ENCODE measurements around the gene ARHGAP45.

ARHGAP45 gene

GRCh38 chr19:1116726-1117581 lies 50.0 kb downstream of the ARHGAP45 start:
- CTCF ChIA-PET: interaction anchor here (1.6 kb wide), 1 partner anchor 127 kb away, joined by 4 read pairs; no protein-coding TSS in a partner anchor
- Mint-ChIP-seq H3K9me3 (no peaks in the 10 kb centered on the region), H3K36me3 (peaks cover 17% of the 10 kb centered on the region)

DNA sequence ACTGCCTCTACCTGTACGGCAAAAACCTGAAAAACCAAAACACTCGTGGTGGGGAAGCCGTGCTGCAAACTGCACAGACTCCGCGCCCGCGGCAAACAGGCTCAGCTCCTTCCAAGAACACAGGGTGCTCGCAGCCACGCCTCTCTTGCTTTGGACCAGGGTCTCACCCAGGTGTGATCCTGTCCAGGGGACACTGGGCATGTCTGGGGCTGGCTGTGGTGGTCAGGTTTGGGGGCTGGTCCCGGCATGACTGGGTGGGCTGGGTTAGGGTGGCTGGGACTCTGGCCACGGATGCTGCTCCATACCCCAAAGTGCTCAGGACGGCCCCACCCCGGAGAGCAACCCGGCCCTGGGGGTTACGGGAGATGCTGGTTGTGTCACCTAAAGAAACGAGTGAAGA lies 50.7 kb downstream of the ARHGAP45 start:
- H3K27me3 Mint-ChIP-seq: no peaks in the 10 kb centered on the region
- CTCF ChIA-PET: no interaction called here

More at GRCh38 chr19:1116726-1117581, 50.0 kb downstream of the ARHGAP45 start:
- DNase-seq: no peak
- Mint-ChIP-seq H3K4me1 (peaks cover 3% of the 10 kb centered on the region), H3K27ac (no peak overlapping the region), H3K4me3 (no peak overlapping the region), H3K27me3 (no peaks in the 10 kb centered on the region)

DNA sequence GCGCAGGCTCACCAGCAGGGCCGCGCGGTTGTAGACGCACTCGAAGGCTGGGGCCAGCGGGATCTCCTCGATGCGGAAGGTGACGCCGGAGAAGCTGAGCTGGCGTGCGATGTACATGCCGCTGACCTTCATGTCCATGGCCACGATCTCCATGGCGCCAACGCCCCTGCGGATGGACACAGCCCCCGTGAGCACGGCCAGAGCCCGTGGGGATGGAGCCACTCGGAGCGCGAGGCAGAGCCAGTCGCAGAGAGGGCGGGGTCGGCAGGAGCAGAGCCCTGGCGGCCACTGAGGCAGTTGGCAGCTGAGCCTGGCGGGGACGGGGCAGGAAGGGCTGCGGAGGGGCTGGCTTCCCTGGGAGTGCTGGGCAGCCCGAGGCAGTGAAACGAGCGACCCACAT lies 52.0 kb downstream of the ARHGAP45 start:
- no peak for DNase-seq
- no peaks in the 10 kb centered on the region for H3K27me3 Mint-ChIP-seq
- no peaks in the 10 kb centered on the region for H3K4me1 Mint-ChIP-seq
- CTCF ChIA-PET: no interaction called here
- H3K4me3 Mint-ChIP-seq: no peak overlapping the region
- H3K36me3 Mint-ChIP-seq: peaks cover 25% of the 10 kb centered on the region
- no peaks in the 10 kb centered on the region for H3K9me3 Mint-ChIP-seq
- no peak overlapping the region for H3K27ac Mint-ChIP-seq

More for the DNA sequence above, 50.7 kb downstream of the ARHGAP45 start:
- H3K4me1 Mint-ChIP-seq: peaks cover 3% of the 10 kb centered on the region
- no peak for DNase-seq
- H3K4me3 Mint-ChIP-seq: no peak overlapping the region
- H3K27ac Mint-ChIP-seq: no peak overlapping the region
- H3K36me3 Mint-ChIP-seq: peaks cover 17% of the 10 kb centered on the region
- H3K9me3 Mint-ChIP-seq: no peaks in the 10 kb centered on the region

DNA sequence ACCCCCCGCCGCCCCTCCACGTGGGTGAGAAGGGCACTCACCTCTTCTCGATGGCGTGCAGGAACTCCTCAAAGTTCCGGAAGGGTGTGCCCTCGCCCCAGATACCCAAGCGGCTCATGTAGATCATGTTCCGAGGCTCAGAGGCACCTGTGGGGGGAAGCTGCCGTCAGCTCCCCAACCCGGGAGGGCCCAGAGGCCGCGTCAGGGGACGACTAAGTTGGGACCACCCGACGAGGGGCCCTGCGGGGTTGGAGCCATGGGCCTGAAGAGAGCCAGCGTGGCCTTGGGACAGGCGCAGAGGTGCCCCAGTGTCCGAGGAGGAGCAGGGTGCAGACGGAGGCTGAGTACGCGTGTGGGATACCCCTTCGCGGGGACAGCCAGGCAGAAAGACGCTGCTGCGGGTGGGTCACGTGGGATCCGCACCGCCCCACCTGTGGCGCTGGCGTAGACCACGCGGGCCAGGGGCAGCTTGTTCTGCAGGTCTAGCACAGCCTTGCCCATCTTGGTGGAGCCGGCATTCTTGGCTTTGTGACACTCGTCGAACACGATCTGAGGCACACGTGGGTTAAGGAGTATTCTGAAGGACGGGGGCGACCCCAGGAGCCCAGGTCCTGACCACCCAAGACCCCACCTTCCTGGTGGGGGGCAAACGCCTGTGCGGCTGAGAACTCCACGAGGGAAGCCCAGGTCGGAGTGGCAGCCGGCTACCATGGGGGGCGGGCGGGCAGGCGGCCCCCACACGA lies 52.7 kb downstream of the ARHGAP45 start:
- H3K4me1 Mint-ChIP-seq: no peaks in the 10 kb centered on the region
- no peaks in the 10 kb centered on the region for H3K27me3 Mint-ChIP-seq
- no peak for DNase-seq
- H3K4me3 Mint-ChIP-seq: no peak overlapping the region
- no peaks in the 10 kb centered on the region for H3K9me3 Mint-ChIP-seq
- peaks cover 25% of the 10 kb centered on the region for H3K36me3 Mint-ChIP-seq
- no peak overlapping the region for H3K27ac Mint-ChIP-seq
- CTCF ChIA-PET: no interaction called here

- H3K9me3 Mint-ChIP-seq: no peaks in the 10 kb centered on the region
- H3K27ac Mint-ChIP-seq: no peak overlapping the region
- H3K36me3 Mint-ChIP-seq: peaks cover 29% of the 10 kb centered on the region
- no peaks in the 10 kb centered on the region for H3K27me3 Mint-ChIP-seq
- CTCF ChIA-PET: no interaction called here
- DNase-seq: no peak
- no peak overlapping the region for H3K4me3 Mint-ChIP-seq
- H3K4me1 Mint-ChIP-seq: no peaks in the 10 kb centered on the region
Observed at GRCh38 chr19:1121395-1121794, 54.4 kb downstream of the ARHGAP45 start.

DNA sequence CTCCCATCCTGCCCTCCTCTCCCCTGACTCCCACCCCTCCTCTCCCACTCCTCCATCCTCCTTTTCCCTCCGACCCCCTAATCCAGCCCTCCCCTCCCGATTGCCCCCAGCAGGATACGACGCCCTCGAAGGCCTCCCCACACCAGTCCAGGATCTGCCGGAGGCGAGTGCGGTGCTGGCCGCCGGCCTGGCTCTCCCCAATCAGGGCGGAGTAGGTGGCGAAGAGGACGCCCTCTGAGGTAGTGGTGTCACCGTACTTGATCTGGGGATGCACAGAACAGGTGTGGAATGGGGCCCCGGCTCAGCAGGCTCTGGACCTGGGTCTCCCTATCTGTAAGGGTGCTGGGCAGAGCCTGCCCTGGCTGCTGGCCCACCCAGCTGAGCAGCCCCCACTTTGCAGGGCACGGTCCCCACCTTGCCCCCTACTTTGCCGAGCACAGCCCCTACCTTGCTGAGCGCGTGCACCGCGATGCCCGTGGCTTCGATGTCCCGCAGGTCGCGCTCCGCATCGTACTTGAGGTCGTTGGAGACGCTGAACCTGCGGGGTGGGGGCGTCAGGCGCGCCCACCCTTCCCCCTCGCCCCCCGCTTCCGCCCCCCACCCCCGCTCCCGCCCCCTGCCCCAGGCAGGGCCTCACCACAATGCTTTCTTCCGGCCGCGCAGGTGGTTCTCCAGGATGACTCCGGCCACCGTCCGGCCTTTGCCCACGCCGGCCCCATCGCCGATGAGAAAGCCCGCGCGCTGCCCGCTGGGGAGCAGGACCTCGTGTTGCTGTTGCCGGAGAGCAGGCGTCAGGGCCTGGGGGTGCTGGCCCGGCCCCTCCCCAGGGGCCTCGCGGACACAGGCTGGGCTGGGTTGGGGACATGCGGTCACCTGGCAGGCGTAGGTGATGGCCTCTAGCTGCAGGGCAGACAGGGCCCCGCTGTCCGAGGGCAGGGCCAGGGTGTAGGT lies 55.3 kb downstream of the ARHGAP45 start:
- Mint-ChIP-seq H3K27ac (no peak overlapping the region), H3K9me3 (no peaks in the 10 kb centered on the region), H3K27me3 (no peaks in the 10 kb centered on the region), H3K4me3 (no peak overlapping the region), H3K4me1 (no peaks in the 10 kb centered on the region), H3K36me3 (peaks cover 33% of the 10 kb centered on the region)
- CTCF ChIA-PET: no interaction called here
- no peak for DNase-seq

DNA sequence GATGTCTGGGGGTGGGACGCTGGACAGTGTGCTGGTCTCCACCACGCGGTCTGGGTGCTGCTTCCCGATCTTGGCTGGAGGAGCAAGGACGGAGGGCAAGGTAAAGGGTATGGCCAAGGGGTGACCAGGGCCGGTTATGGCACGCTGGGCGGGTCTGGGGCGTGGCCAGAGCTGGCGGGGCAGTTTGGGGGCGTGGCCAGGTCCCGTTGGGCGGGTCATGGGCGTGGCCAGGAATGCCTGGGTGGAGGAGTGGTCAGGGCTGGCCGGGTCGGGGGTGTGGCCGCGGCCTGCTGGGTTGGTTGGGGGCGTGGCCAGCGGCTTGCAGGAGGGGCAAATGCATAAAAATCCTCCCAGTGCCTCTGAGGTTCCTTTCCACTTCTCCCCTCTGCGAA lies 56.0 kb downstream of the ARHGAP45 start:
- H3K27me3 Mint-ChIP-seq: no peaks in the 10 kb centered on the region
- H3K4me1 Mint-ChIP-seq: peaks cover 2% of the 10 kb centered on the region
- no peaks in the 10 kb centered on the region for H3K9me3 Mint-ChIP-seq
- DNase-seq: peak; percentile 44
- H3K27ac Mint-ChIP-seq: no peak overlapping the region
- CTCF ChIA-PET: interaction anchor here (1.4 kb wide), 1 partner anchor 10 kb away, joined by 6 read pairs; no protein-coding TSS in a partner anchor
- no peak overlapping the region for H3K4me3 Mint-ChIP-seq
- H3K36me3 Mint-ChIP-seq: peaks cover 39% of the 10 kb centered on the region

- H3K36me3 Mint-ChIP-seq: peaks cover 36% of the 10 kb centered on the region
- peaks cover 2% of the 10 kb centered on the region for H3K4me1 Mint-ChIP-seq
- no peaks in the 10 kb centered on the region for H3K27me3 Mint-ChIP-seq
- no peaks in the 10 kb centered on the region for H3K9me3 Mint-ChIP-seq
- CTCF ChIA-PET: interaction anchor here (1.4 kb wide), 1 partner anchor 10 kb away, joined by 6 read pairs; no protein-coding TSS in a partner anchor
- no peak overlapping the region for H3K27ac Mint-ChIP-seq
- no peak for DNase-seq
- H3K4me3 Mint-ChIP-seq: no peak overlapping the region
Observed at GRCh38 chr19:1123381-1123780, 56.4 kb downstream of the ARHGAP45 start.

DNA sequence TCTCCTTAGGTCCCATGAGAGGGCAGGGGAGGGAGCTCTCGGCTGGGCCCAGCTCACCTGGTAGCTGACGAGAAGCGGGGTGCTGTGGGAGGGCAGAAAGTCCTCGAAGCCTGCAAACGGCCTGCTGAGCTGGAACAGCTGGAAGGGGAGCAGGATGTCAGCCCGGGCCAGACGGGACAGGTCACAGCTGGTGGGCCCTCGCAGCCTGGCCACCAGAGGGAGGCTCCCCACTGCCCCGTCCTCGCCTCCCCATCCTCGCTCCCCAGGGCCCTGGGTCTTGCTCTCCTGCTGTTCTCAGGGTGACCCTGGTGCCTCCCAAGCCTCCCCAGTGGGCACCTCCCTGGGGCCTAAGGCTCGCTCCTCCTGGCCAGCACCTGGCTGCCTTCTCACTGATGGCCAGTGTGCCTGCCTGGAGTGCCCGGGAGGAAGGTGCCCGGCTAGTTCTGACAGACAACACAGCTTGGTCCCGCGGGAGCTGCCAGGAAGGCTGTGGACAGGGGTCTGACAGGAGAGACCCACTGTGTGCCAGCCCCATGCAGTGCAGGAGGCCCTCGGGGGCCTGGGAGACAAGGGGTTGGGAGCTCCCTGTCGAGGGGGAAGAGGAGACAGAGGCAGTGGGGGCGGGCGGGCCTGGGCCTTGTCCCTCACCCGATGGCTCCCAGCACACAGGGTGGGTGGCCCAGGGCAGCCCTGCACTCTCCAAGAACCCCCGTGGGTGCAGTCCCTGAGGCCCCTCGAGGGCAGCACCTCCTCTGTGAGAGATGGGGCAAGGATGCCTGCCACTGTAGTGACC lies 57.1 kb downstream of the ARHGAP45 start:
- Mint-ChIP-seq H3K9me3 (no peaks in the 10 kb centered on the region), H3K36me3 (peaks cover 34% of the 10 kb centered on the region), H3K4me3 (no peak overlapping the region), H3K27me3 (no peaks in the 10 kb centered on the region), H3K27ac (no peak overlapping the region), H3K4me1 (peaks cover 3% of the 10 kb centered on the region)
- no peak for DNase-seq
- CTCF ChIA-PET: interaction anchor here (1.4 kb wide), 1 partner anchor 11 kb away, joined by 6 read pairs; no protein-coding TSS in a partner anchor

- Mint-ChIP-seq H3K4me1 (peaks cover 19% of the 10 kb centered on the region), H3K4me3 (no peak overlapping the region), H3K36me3 (peaks cover 39% of the 10 kb centered on the region), H3K9me3 (no peaks in the 10 kb centered on the region), H3K27ac (no peak overlapping the region), H3K27me3 (no peaks in the 10 kb centered on the region)
- no peak for DNase-seq
- CTCF ChIA-PET: no interaction called here
Observed at GRCh38 chr19:1125601-1126467, 58.9 kb downstream of the ARHGAP45 start.

GRCh38 chr19:1126984-1127760 lies 60.2 kb downstream of the ARHGAP45 start:
- no peak overlapping the region for H3K4me3 Mint-ChIP-seq
- H3K4me1 Mint-ChIP-seq: peaks cover 21% of the 10 kb centered on the region
- no peaks in the 10 kb centered on the region for H3K27me3 Mint-ChIP-seq
- H3K9me3 Mint-ChIP-seq: no peaks in the 10 kb centered on the region
- H3K36me3 Mint-ChIP-seq: peaks cover 31% of the 10 kb centered on the region
- no peak overlapping the region for H3K27ac Mint-ChIP-seq
- DNase-seq: no peak
- CTCF ChIA-PET: interaction anchor here (1.2 kb wide), 1 partner anchor 14 kb away, joined by 3 read pairs; no protein-coding TSS in a partner anchor

DNA sequence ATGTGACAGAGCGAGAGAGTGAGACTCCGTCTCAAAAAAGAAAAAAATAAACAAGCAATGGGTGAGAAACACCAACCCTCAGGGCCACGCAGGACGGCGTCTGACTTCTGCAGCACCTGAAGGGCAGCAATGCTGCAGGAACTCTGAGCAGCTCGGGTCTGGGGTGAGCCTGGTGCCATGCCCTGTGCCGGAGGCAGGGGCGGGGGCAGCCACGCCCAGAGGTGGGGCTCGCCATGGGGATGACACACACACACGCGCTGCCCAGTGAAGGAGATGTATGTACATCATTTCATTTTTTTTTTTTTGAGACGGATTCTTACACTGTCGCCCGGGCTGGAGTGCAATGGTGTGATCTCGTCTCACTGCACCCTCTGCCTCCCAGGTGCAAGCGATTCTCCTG lies 61.1 kb downstream of the ARHGAP45 start:
- Mint-ChIP-seq H3K4me3 (peak overlapping the region; percentile 38), H3K27ac (no peak overlapping the region), H3K27me3 (no peaks in the 10 kb centered on the region), H3K36me3 (peaks cover 28% of the 10 kb centered on the region), H3K4me1 (peaks cover 27% of the 10 kb centered on the region), H3K9me3 (no peaks in the 10 kb centered on the region)
- CTCF ChIA-PET: interaction anchor here (1.2 kb wide), 1 partner anchor 14 kb away, joined by 3 read pairs; no protein-coding TSS in a partner anchor
- no peak for DNase-seq

Data from activated naive CD4-positive, alpha-beta T cell treated with anti-CD3 and anti-CD28 coated beads, Interleukin-2, amount 10 ng/mL, durations not matched to agents 7 days and 5 days (primary cell).